ENCODE results near the gene NHLRC3.
"Not testable (repeated sequence)": the region's sequence is repeated elsewhere in the genome, so short reads cannot be mapped to it uniquely, and the experiment has no call there.

NHLRC3 gene

DNA sequence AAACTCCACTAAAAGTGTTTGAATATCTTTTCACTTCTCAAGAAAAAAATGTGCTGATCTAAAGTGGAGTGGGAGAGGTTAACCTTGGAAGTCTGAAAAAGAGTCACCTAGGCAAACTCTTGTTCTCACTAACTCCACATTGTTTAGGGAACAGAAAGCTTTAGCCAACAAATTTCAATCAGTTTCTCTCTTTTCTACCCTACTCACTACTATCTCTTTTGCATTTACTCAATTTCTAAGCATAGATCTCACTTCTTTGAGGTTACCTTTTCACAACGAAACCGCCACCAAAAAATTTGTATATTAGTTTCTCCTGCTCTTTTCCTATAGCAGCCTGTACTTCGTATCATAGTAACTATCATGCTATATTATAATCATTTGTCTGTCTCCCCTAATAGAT is 6.3 kb downstream of the NHLRC3 start:
- no peak for DNase-seq

DNA sequence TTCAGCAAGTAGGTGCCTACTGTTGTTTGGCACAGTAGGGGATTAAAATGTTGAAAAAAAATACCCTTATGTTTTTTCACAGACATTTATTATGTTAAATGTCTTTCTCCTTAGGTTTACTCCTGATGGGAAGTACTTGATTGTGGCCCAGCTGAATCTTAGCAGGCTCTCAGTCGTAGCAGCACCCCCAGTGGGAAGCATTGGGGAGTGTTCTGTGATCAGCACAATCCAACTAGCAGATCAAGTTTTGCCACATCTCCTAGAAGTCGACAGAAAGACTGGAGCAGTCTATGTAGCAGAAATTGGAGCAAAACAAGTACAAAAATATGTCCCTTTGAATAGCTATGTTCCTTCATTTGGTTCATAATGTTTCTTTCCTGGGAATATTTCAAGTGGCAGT is 9.3 kb downstream of the NHLRC3 start:
- DNase-seq = peak in 7 of 58 donors; percentile 5 to 41 (median 15)

DNA sequence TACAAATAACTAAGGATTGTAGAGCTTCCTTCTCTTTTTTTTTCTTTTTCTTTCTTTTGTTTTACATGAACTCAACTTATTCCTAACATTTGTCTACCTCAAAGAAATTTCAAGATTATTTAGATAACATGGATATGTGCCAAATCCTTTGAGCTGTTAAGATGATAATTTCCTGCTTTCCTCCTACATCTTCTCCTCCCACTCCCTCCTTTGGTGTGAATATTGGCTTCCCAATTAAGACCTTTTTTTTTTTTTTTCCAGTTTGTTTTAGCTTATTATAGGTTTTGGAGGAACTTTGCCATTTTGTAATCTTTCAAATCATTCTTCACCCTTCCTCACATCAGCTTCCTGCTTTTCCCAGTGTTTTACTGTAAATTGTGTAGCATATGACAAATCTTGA is 10.6 kb downstream of the NHLRC3 start:
- DNase-seq = no peak

DNA sequence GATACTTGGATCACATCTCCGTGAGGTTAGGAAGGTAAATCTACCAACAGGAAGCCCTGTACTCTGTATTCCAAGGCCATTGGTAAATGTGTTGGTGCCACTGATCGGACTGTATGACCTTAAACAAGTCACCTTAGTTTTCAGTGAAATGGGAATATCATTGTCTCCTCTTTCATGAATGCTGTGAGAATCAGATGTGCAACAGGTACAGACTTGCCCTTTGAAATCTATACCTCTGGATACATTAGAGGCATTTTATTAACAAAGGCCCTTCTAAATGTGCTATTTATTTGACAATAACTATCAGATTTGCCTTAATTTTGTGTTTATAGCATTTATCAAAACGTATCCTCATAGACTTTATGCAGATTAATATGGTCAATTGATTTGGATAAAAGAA is 11.0 kb downstream of the NHLRC3 start:
- DNase-seq = no peak

DNA sequence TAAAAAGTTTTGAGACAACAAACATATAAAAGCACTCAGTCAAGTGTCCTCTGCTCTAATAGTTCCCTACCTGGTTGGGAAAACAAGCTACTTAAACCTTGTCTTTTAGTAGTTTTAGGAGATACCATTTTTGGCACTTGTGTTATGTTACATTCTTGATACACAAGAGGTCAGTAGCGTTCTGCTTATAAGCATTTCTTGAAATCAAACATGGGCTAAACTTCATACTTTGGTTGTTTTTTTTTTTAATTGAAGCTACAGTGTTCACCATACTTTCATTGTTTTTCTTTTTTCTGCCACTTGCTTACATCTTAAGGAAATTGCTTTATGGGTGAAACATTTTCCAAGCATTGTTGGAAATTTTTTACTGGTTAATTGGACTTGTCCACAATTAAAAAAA is 12.9 kb downstream of the NHLRC3 start:
- peak in 1 of 58 donors; percentile 31 for DNase-seq

DNA sequence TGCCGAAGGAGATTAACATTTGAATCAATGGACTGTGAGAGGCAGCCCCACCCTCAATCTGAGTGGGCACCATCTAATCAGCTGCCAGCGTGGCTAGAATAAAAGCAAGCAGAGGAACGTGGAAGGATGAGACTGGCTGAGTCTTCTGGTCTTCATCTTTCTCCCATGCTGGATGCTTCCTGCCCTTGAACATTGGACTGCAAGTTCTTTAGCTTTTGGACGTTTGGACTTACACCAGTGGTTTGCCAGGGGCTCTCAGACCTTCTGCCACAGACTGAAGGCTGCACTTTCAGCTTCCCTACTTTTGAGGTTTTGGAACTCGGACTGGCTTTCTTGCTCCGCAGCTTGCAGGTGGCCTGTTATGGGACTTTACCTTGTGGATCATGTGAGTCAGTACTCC is 14.7 kb downstream of the NHLRC3 start:
- DNase-seq = peak in 1 of 58 donors; percentile 17

DNA sequence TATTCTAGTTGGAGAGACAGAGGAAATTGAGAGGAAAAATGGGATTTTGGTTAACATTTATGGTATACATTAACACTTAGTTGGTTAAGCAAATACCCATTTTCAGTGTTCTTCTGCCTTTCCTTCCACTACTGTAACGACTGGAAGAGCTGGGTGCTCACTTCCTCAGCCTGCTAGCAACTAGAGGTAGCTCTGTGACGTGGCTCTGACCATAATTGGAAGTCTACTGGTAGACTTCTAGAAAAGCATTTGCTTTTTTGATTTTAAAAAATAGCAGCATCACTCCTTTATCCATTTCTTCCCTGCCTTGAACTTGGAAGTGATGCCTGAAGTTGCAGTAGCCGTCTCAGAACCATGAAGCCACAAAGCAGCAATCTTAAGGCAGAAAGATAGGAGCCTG is 15.9 kb downstream of the NHLRC3 start:
- DNase-seq = peak in 1 of 58 donors; percentile 8

DNA sequence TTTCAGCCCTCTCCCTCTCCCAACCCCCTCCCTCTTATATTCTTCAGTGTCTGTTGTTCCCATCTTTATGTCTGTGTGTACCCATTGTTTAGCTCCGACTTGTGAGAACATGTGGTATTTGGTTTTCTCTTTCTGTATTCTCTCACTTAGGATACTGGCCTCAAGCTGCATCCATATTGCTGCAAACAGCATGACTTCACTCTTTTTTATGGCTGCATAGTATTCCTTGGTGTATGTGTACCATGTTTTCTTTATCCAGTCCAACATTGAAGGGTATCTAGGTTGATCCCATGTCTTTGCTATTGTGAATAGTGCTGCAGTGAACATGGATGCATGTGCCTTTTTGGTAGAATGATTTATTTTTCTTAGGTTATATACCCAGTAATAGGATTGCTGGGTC is 17.8 kb downstream of the NHLRC3 start:
- no peak for DNase-seq

DNA sequence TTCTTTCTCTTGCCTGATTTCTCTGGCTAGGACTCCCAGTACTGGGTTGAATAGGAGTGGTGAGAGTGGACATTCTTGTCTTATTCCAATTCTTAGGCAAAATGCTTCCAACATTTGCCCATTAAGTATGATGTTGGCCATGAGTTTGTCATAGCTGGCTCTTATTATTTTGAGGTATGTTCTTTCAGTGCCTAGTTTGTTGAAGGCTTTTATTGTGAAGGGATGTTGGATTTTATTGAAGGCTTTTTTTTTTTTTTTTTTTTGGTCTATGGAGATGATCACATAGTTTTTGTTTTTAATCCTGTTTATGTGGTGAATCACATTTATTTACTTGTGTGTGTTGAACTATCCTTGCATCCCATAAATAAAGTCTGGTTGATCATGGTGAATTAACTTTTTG is 19.8 kb downstream of the NHLRC3 start:
- no peak for DNase-seq

DNA sequence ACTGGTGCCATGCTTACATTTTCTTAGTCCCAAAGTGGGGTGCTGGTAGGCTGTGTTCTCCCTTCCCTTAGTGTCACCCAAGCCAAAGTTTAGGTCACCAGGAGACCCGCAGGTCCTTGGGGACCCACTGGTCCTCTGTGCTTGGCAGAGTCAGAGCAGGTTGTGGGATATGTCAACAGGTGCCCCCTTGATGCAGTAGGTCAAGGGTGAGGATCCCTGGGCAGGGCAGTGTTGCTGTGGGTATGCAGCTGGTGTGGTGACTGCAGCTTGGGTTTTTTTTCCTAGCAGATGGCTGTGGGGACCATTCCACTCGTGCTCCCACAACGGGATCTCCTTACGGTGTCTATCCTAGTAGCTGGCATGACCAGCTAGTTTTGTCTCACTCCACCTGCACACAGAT is 23.7 kb downstream of the NHLRC3 start:
- no peak for DNase-seq

DNA sequence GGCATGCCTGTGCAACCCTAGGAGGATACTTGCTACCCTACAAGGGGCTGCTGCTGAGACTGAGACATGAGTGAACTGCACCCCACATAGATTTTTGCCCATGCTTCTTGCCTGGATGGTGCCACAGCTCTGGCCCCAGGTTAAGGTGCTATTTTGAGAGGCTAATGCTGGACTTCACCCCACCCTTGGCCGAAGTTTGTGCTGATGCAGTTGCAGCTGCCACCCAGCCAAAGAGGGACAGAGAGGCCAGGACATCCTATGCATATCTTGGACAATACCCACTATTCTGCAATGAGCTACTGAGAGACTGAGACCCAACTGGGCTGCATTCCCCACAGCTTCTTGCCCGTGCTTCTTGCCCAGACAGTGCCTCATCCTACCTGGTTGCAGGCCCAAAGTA is 34.6 kb downstream of the NHLRC3 start:
- DNase-seq = no peak

DNA sequence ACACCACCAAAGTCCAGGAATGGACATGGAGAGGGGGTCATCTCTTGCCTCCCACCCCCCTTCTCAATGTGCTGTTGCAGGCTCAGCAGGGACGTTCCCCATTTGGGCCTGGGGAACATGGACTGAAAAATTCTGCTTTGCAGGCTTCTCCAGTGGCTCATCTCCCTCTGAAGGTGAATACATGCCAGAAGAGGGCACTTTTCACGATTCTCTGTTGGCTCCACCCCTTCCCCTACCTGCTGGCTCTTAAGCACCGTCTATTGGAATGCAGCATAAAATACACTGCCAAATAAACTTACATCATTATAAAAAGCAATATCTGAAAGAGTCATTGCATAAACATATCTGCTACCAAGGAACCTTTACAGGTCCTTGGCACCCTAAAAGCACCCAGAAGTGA is 35.7 kb downstream of the NHLRC3 start:
- no peak for DNase-seq

DNA sequence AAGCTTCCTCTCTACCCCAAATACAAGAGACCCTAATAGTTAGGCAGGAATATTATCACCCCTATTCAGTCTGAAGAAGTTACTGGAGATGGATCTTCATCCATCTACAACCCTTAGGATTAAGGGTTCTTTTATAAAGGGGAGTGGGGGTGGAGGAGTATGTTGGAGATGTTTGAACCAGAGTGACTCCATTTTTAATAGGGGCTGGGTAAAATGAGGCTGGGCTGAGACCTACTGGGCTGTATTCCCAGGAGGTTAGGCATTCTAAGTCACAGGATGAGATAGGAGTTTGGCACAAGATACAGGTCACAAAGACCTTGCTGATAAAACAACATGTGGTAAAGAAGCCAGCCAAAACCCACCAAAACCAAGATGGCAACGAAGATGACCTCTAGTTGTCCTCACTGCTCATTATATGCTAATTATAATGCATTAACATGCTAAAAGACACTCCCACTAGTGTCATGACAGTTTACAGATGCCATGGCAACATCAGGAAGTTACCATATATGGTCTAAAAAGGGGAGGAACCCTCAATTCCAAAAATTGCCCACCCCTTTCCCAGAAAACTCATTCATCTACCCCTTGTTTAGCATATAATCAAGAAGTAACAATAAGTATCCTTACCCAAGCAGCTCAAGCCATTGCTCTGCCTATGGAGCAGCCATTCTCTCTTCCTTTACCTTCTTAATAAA is 48.1 kb downstream of the NHLRC3 start:
- DNase-seq = not testable (repeated sequence)

DNA sequence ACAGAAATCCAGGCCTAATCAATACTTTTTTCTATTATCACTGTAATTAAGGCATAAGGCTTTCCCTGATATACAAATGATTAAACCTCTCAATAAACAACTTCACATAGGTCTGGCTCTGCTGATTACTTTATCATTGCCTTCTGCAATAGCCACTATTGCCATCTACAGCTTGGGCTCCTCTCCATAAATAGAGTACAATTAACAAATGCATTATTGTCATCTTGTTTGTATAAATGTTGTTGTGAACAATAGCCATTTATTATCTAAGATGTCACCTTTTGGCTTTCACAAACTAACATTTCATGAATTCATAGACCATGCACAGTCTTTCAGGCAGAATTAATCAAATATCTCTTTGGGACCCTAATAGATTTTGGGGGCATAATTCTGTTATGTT is 53.3 kb downstream of the NHLRC3 start:
- DNase-seq = peak in 1 of 58 donors; percentile 52

DNA sequence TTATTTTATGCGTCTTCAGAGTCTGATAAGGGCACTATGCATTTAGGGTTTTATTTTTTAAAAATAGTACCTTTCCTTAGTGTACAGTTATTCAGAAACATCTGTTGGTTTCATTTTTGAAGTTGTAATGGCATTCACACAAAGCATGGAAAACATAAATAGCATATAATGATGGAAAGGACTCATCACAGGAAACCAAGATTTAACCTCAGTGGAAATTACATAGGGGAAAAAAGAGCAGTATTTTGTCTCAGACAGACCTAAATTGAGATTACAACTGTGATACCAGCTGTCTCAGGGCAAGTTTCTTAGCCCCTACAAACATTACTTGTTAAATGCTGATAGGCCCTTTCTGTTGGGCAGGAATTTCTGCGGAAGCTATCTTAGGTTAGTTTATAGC is 57.2 kb downstream of the NHLRC3 start:
- no peak for DNase-seq

DNA sequence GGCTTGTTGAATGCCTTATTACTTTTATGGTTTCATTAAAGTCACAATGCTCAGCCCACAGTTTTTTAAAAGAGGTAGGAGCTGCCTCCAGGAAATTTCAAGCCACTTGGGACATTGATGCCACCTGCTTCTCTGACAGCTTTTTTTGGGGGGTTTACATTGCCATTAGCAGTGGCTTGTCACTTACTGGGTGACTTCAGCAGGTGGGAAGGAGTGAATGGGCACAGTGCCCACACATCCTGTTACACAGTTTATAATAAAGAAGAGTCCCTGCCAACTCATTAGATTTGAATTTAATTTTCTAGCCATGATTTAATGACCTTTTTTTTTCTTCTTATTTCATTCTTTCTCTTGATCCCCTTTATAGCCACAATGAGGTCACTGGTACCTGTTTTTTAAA is 61.0 kb downstream of the NHLRC3 start:
- DNase-seq = no peak
